Measurements from ENCODE around the gene AKIRIN1.
"Not testable (repeated sequence)": the region's sequence is repeated elsewhere in the genome, so short reads cannot be mapped to it uniquely, and the experiment has no call there.

AKIRIN1 gene

DNA sequence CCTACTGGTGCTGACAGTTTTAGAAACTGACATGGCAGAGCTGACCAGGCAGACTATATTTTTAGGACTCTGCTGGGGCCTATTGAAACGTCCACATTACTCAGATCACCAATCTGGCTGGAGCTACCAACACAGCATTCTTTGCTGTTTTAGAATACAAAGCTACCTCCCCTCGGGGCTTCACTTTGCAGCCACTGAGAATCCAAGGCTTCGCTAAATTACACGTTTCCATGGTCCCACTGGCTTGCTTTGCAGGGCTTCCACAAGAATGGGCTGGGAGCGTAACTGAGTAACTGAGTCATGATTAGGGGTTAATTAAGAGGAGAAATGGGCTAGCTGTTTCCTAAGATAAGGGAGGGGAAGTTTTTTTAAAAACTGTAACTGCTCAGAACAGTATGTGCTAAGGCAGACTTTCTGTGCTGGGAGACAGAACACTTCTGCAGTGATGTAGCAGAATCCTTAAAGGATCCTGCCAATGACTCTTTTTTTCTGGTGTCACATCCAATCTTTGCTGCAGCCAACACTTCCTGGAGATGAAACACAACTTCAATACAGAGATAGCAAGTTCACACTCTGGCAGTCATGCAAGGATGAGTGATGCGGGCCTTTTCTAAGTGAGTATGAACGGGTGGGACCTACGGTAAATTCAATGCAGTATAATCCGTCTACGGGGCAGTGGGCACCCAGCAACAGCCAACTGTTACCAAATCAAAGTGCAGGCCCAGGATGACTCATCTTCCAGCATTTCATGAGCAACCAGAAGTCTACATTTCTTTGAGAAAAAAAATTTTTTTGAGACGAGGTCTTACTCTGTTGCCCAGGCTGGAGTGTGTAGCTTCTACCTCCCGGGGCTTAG is 56.5 kb downstream of the AKIRIN1 start:
- no peaks in the 10 kb centered on the region for H4K20me1 ChIP-seq (ENCODE audit: insufficient read depth, low read length)
- peaks cover 5% of the 10 kb centered on the region for H3K36me3 ChIP-seq (ENCODE audit: insufficient read depth, low read length)
- no peaks in the 10 kb centered on the region for H3K79me2 ChIP-seq (ENCODE audit: insufficient read depth, low read length)
- no peaks in the 10 kb centered on the region for H3K27me3 ChIP-seq (ENCODE audit: insufficient read depth, low read length)
- H3K4me1 ChIP-seq (ENCODE audit: insufficient read depth, low read length, severe bottlenecking) = no peaks in the 10 kb centered on the region
- H3K9me2 ChIP-seq (ENCODE audit: low read depth, low read length) = no peaks in the 10 kb centered on the region
- no peak overlapping the region for H3K9ac ChIP-seq (ENCODE audit: low read length)
- no peak overlapping the region for H3K4me2 ChIP-seq (ENCODE audit: low read length)
- no peaks in the 10 kb centered on the region for H3K9me3 ChIP-seq (ENCODE audit: low read length)
- no peak overlapping the region for H2AFZ ChIP-seq (ENCODE audit: low read length)
- TF ChIP-seq EZH2 (IDR thresholded peaks at IDR 0.05; ENCODE audit: borderline replicate concordance, low read length) = no peak
- no peak overlapping the region for H3K27ac ChIP-seq (ENCODE audit: low read depth, low read length, poor library complexity, severe bottlenecking)
- H3K4me3 ChIP-seq (ENCODE audit: low read depth, low read length, poor library complexity, severe bottlenecking) = no peak overlapping the region
- H3F3A ChIP-seq (ENCODE audit: insufficient read depth, low read length) = no peaks in the 10 kb centered on the region

DNA sequence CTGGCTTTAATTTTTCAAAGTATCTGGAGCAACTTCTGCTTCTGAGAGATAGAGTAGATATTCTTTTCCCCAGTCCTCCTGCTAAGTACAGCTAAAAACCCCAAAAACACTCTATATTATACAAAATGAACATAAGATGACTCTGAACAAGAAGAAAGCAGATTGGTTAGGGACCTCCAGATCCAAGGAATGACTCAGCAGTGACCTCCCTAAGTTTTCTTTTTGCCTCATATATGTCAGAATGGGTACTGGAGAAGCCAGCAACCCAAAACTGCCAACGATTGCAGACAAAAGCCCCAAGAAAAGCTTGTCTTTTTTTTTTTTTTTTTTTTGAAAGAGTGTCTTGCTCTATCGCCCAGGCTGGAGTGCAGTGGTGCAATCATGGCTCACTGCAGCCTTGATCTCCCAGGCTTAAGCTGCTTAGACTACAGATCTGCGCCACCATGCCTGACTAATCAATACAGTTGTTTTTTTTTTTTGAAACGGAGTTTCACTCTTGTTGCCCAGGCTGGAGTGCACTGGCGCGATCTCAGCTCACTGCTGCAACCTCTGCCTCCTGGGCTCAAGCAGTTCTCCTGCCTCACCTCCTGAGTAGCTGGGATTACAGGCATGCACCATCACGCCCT is 57.8 kb downstream of the AKIRIN1 start:
- no peaks in the 10 kb centered on the region for H4K20me1 ChIP-seq (ENCODE audit: insufficient read depth, low read length)
- H3K9ac ChIP-seq (ENCODE audit: low read length) = no peak overlapping the region
- no peak overlapping the region for H3K27ac ChIP-seq (ENCODE audit: low read depth, low read length, poor library complexity, severe bottlenecking)
- no peak overlapping the region for H3K4me3 ChIP-seq (ENCODE audit: low read depth, low read length, poor library complexity, severe bottlenecking)
- no peaks in the 10 kb centered on the region for H3K27me3 ChIP-seq (ENCODE audit: insufficient read depth, low read length)
- no peaks in the 10 kb centered on the region for H3F3A ChIP-seq (ENCODE audit: insufficient read depth, low read length)
- no peak for TF ChIP-seq EZH2 (IDR thresholded peaks at IDR 0.05; ENCODE audit: borderline replicate concordance, low read length)
- TF ChIP-seq, protein P1, sequence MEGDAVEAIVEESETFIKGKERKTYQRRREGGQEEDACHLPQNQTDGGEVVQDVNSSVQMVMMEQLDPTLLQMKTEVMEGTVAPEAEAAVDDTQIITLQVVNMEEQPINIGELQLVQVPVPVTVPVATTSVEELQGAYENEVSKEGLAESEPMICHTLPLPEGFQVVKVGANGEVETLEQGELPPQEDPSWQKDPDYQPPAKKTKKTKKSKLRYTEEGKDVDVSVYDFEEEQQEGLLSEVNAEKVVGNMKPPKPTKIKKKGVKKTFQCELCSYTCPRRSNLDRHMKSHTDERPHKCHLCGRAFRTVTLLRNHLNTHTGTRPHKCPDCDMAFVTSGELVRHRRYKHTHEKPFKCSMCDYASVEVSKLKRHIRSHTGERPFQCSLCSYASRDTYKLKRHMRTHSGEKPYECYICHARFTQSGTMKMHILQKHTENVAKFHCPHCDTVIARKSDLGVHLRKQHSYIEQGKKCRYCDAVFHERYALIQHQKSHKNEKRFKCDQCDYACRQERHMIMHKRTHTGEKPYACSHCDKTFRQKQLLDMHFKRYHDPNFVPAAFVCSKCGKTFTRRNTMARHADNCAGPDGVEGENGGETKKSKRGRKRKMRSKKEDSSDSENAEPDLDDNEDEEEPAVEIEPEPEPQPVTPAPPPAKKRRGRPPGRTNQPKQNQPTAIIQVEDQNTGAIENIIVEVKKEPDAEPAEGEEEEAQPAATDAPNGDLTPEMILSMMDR (IDR thresholded peaks at IDR 0.05; ENCODE audit: low read length) = no peak
- H3K79me2 ChIP-seq (ENCODE audit: insufficient read depth, low read length) = no peaks in the 10 kb centered on the region
- H3K36me3 ChIP-seq (ENCODE audit: insufficient read depth, low read length) = peaks cover 5% of the 10 kb centered on the region
- no peak overlapping the region for H2AFZ ChIP-seq (ENCODE audit: low read length)
- H3K4me2 ChIP-seq (ENCODE audit: low read length) = no peak overlapping the region
- H3K9me2 ChIP-seq (ENCODE audit: low read depth, low read length) = no peaks in the 10 kb centered on the region
- no peaks in the 10 kb centered on the region for H3K9me3 ChIP-seq (ENCODE audit: low read length)
- H3K4me1 ChIP-seq (ENCODE audit: insufficient read depth, low read length, severe bottlenecking) = no peaks in the 10 kb centered on the region

DNA sequence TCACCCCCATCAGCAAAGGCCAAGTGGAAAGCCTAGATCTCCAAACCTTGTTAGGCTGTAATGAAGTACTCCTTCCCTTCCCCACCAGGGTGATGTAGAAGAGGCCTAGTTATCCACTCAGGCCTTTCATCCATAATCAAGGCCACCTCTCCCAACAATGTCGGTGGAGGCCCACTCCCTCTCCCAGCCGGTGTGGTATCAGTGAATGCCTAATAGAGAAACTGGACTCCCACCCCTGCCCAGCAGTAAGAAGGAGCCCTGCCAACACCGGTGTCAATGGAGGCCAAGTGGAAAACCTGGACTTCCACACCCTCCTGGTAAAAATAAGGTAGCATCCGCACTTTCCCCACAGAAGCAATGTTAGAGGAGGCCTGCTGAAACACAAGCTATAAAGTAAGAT is 58.9 kb downstream of the AKIRIN1 start:
- Histone ChIP-seq H3K36me3 (ENCODE audit: insufficient read depth, low read length) (peaks cover 5% of the 10 kb centered on the region), H3K9me2 (ENCODE audit: low read depth, low read length) (no peaks in the 10 kb centered on the region), H3K9me3 (ENCODE audit: low read length) (no peaks in the 10 kb centered on the region), H3K27ac (ENCODE audit: low read depth, low read length, poor library complexity, severe bottlenecking) (no peak overlapping the region), H3K27me3 (ENCODE audit: insufficient read depth, low read length) (no peaks in the 10 kb centered on the region), H4K20me1 (ENCODE audit: insufficient read depth, low read length) (no peaks in the 10 kb centered on the region), H3K4me3 (ENCODE audit: low read depth, low read length, poor library complexity, severe bottlenecking) (no peak overlapping the region), H3F3A (ENCODE audit: insufficient read depth, low read length) (no peaks in the 10 kb centered on the region), H2AFZ (ENCODE audit: low read length) (no peak overlapping the region), H3K4me1 (ENCODE audit: insufficient read depth, low read length, severe bottlenecking) (no peaks in the 10 kb centered on the region), H3K9ac (ENCODE audit: low read length) (no peak overlapping the region), H3K4me2 (ENCODE audit: low read length) (no peak overlapping the region), H3K79me2 (ENCODE audit: insufficient read depth, low read length) (no peaks in the 10 kb centered on the region)
- TF ChIP-seq, protein P1 (IDR thresholded peaks at IDR 0.05; ENCODE audit: low read length) = no peak
- no peak for TF ChIP-seq EZH2 (IDR thresholded peaks at IDR 0.05; ENCODE audit: borderline replicate concordance, low read length)

DNA sequence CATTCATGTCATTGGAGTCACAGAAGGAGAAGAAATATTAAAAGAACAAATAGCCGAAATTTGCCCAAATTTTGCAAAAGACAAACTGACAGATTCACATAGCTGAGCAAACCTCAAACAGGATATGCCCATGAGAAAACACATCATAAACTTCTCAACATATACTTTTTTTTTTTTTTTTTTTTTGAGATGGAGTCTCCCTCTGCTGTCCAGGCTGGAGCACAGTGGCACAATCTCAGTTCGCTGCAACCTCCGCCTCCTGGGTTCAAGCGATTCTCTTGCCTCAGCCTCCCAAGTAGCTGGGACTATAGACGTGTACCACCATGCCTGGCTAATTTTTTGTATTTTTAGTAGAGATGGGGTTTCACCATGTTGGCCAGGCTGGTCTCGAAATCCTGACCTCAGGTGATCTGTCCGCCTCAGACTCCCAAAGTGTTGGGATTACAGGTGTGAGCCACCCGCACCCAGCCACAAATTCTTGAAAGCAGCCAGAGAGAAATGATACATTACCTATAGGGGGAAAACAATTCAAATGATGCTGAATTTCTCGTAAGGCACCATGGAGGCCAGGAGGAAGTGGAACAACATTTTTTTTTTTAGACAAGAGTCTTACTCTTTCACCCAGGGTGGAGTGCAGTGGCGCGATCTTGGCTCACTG is 60.2 kb downstream of the AKIRIN1 start:
- not testable (repeated sequence) for H2AFZ ChIP-seq (ENCODE audit: low read length); H3K27me3 ChIP-seq (ENCODE audit: insufficient read depth, low read length); H3K9me2 ChIP-seq (ENCODE audit: low read depth, low read length); H3F3A ChIP-seq (ENCODE audit: insufficient read depth, low read length); H4K20me1 ChIP-seq (ENCODE audit: insufficient read depth, low read length); H3K4me1 ChIP-seq (ENCODE audit: insufficient read depth, low read length, severe bottlenecking); H3K79me2 ChIP-seq (ENCODE audit: insufficient read depth, low read length); H3K27ac ChIP-seq (ENCODE audit: low read depth, low read length, poor library complexity, severe bottlenecking); H3K4me2 ChIP-seq (ENCODE audit: low read length); H3K4me3 ChIP-seq (ENCODE audit: low read depth, low read length, poor library complexity, severe bottlenecking); H3K9me3 ChIP-seq (ENCODE audit: low read length); H3K9ac ChIP-seq (ENCODE audit: low read length); H3K36me3 ChIP-seq (ENCODE audit: insufficient read depth, low read length)

Data from OCI-LY1 (cell line).